GM21390 (cell line): ENCODE data around the gene EHD4.

ENCODE experiments used
- ATAC-seq: cut with Tn5 transposase; IDR thresholded peaks from one replicate; pipeline ENCODE4 v1.9.1; 2021; ENCODE audit not compliant: unreplicated experiment

EHD4 gene

DNA sequence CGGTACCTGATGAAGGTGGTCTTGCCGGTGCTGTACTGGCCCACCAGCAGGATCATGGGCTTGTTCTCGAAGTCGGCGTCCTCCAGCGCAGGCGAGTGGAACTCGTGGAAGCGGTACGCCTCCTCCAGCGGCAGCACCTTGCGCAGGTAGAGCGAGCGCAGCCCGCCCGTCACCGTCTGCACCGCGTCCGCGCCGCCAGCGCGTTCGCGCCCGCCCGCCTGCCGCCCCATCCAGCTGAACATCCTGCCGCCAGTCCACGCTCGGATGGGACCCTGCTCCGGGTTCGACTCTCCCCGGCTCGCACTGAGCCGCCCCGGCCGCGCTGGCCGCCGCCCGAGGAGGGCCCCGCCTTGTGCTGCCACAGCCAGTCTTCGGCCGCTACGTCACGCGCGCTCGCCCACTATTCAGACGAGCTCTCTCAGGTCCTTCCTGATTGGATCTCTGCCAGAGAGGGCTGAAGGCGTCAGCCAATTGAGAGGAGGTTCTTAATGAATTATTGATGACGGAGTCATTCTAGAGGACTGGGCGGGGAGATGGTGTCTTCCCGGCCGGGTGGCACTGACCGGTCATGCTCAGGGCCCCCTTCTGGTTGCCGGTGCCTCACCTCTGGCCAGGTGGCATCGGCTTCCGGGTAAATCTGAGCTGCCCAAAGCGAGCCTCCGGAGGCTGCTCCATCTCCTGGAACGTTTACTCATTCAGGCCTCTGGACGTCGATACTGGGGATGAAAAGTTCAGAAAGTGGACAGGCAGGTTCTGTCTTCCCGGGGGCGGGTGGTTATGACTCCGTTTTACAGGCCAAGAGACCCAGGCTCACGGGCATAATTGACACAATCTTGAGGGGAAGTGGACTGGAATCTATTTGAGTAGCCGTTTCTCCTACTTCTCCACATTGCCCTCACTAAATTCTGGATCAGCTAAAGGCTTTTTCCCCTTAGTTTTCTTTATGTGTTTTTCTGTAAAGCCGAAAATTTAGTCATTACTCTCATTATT is at the start of gene EHD4:
TSS of gene EHD4 (minus strand) at position 305 of the 990 bp plus-strand sequence. CDS start at position 242, 63 bp downstream.
- peak; percentile 72 for ATAC-seq

DNA sequence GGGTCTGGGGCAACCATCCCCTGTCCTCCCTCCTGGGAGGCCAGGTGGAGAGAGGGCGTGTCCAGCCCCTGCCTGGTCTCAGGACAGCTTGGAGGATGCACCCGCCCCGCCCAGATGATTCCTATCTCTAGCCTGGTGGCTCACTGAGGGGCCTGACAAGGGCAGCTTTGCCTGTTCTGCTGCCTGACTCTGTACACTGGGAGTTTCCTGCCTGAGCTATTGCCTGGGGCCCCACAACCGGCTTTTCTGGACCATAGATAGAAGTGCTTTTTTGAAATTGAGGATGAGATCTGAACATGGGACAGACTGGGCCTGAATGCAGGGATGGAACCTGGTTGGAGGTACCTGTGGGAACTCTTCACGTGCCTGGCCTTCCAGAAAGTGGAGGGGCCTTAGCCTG is 49.2 kb upstream of the EHD4 start:
- no peak for ATAC-seq

GRCh38 chr15:42020713-42021273 is 48.4 kb upstream of the EHD4 start, which contains the start of gene PLA2G4E:
Gene PLA2G4E, minus strand, starts transcription at chr15:42021042. Its CDS starts 12 bp downstream, at chr15:42021030.
- ATAC-seq: no peak

GRCh38 chr15:42018306-42019224 is 46.2 kb upstream of the EHD4 start:
- no peak for ATAC-seq

DNA sequence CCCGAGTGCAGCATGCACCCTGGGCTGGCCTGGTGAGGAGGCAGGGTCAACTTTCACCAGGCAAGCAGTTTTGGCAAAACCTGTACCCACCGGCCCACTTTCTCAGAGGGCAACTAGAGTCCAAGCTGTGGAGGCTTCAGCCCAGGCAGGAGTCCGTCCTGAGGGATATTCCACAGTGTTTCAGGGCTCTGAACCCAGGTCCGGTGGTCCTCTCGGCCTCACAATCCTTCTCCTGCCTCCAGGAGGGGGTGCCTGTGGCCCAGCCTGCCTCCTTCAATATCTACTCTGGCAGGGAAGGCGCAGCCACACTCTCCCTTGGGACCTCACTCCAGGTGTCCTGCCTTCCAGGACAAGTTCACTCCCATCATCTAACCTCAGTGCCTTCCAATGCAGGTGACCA is 44.6 kb upstream of the EHD4 start:
- ATAC-seq: no peak

DNA sequence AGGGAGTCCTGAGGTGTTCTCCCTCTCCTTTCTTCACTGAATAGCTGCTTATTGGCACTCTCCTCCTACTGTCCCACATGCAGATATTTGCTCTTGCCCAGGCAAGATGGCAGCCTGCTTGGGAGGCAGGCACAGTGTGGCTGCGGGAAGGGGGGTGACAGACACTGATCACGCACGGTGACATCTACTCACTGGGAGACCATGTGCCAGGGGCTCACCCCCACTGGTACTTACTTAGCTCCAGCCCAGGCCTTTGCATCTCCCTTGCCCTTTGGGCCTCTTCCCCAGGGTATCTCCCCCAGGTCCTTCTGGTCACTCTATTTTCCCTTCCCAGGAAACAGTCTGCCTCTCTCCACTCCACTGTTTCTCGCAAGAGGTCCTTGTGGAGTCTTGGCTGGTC is 42.0 kb upstream of the EHD4 start:
- ATAC-seq: no peak

DNA sequence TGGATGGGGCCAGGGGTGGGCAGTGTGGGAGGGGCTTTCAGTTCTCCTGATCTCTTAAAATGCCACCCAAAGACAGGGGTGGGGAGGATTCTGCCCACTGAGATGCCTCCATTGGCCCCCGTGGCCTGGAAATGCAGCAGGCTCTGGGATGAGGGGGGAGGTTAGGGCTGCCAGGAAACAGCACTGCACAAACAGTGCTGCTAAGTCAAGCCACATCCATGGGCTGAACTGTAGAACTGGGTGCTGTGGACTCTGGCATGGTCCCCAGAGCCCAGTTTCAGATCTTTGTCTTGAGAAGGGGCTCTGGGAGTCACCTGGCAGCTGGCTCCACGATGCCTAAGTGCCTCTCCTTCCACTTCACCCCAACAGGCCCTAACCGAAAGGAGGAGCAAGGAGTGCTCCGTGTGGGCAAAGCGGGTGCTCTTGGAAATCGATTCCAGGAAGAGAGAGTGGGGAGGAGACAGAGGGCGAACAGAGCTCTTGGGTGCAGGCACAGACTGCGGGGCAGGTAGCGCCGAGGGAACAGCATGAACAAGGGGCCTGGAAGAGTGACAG is 40.6 kb upstream of the EHD4 start:
- no peak for ATAC-seq

- no peak for ATAC-seq
Measured at GRCh38 chr15:42012241-42012640, 39.9 kb upstream of the EHD4 start.

- ATAC-seq: no peak
Measured at GRCh38 chr15:42011074-42011473, 38.7 kb upstream of the EHD4 start.

DNA sequence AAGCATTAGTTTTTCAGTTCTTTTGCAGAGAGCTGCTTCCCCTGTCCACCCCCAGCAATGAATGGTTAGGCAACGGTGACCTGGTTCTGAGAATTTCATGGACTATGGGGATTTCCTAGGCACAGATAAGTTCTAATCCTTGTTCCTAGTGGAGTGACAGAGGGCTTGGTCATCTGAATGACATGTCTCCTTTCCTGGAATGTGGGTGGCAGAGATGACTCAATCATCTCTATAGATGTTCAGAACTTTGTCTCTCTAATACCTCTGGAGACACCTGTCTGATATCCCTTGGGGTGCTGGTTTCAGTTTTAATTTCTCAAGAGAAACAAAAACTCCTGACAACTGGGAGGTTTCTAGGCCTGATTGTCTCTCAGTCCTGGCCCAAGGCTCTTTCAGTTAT is 38.1 kb upstream of the EHD4 start:
- ATAC-seq: peak; percentile 76

- no peak for ATAC-seq
Measured at GRCh38 chr15:42009474-42009873, 37.1 kb upstream of the EHD4 start.

DNA sequence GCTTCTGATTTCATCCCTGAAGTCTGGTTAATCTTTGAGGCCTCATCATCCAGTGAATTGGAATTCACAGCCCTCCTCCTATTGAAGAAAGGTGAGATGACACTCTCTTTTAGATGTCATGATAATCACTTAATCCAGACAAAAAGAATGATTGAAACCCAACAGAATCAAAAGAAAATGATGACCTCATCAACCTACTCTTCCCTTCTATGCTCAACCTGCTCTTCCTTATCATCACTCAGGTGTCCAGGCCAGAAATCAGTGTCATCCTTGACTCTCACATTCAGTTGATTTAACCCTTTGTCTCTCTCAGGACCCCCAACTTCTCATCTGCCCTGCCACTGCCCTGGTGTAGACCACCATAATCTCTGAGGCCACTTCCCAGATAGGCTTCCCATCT is 36.7 kb upstream of the EHD4 start:
- no peak for ATAC-seq

- ATAC-seq: no peak
Measured at GRCh38 chr15:42007386-42007785, 35.0 kb upstream of the EHD4 start.

DNA sequence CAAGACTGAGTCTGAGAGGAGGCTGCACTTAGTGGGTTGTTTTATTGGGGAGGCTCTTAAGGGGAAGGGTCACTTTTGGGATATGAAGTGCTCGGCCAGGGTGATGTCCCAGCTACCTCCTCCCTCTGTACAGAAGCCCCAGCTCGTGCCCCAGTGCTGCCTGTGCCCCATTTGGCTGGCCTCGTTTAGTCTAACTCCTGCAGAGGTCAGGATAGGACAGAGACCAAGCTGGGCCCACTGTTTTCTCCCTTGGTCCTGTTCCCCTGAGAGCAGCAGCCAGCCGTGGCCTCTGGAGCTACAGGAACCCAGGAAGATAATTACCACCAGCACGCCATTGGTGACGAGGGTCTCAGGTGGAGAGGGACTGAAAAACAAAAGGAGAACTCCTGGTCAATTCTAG is 30.0 kb upstream of the EHD4 start:
- no peak for ATAC-seq

- ATAC-seq: no peak
Measured at GRCh38 chr15:42001236-42001635, 28.9 kb upstream of the EHD4 start.

DNA sequence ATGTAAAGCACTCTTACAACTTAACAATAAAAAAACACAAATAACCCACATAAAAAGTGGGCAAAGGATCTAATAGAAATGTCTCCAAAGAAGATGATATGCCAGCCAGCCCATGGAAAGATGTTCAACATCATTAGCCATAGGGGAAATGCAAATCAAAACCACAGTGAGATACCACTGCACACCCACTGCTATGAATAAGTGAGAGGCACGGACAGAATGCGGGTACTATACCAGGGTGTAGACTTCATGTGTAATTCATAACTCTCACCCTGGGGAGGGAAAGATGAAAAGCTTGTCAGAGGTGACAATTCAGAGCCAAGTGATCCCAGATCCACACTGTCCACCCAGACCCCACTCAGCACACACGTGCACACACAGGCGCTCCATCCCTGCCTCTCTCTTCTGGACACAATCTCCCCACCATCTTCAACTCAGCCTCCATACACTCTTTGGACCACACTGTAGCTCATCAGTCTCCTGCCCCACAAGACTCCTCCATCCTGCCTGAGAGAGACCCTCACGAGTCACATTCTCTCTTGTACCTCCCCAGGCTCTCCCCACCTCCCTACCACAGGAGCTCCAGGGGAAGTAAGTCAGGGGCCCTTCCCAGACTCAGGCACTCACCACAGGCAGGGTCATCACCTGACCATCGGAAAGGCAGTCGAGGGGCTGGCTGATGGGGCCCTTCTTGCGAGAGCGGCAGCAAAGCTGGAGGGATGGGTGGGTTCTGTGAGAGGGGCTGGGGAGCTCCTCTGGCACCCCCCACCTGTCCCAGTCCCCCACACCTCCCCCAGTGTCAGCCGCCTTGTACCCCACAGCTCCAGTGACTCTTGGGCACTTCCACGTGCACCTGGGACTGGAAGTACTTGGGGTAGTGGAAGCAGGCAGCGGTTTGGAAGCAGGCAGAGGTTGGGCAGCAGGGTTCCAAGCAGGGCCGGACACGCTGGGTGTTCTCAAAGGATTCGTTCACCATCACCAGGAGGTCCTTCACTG is 27.2 kb upstream of the EHD4 start:
- ATAC-seq: no peak

GRCh38 chr15:41997845-41998244 is 25.5 kb upstream of the EHD4 start:
- ATAC-seq: no peak

- ATAC-seq: no peak
Measured at GRCh38 chr15:41996921-41997592, 24.7 kb upstream of the EHD4 start.

- ATAC-seq: no peak
Measured at GRCh38 chr15:41996376-41996775, 24.0 kb upstream of the EHD4 start.
